Measurements from ENCODE around the gene MGARP. TPM values are rescaled to one million over a fixed set of nuclear protein-coding genes. Genes with fewer than 3 reads are reported as not detected.
"Not testable (repeated sequence)": the region's sequence is repeated elsewhere in the genome, so short reads cannot be mapped to it uniquely, and the experiment has no call there.

The MGARP gene
- total RNA-seq, 1 donor from 2014 or later: not detected

- intact Hi-C loops (cut with micrococcal nuclease): no loop called here
These were observed 17.0 kb upstream of the MGARP start for GRCh38 chr4:139297001-139297410.

- intact Hi-C loops (cut with micrococcal nuclease): loop anchor here (1.0 kb wide), 10 partner anchors 8 to 1054 kb away; partner anchors contain the start of genes NOCT and SLC7A11
These were observed 15.9 kb upstream of the MGARP start for GRCh38 chr4:139295942-139296299.

- intact Hi-C loops (cut with micrococcal nuclease): loop anchor here (1.0 kb wide), 10 partner anchors 9 to 1053 kb away; partner anchors contain the start of genes NOCT and SLC7A11
These were observed 15.3 kb upstream of the MGARP start for GRCh38 chr4:139295206-139295941.

- intact Hi-C loops (cut with micrococcal nuclease): no loop called here
These were observed 6.2 kb upstream of the MGARP start for GRCh38 chr4:139286186-139286698.

- intact Hi-C loops (cut with micrococcal nuclease): no loop called here
These were observed 2.7 kb upstream of the MGARP start for GRCh38 chr4:139282721-139283075.

- intact Hi-C loops (cut with micrococcal nuclease): no loop called here
These were observed 2.2 kb upstream of the MGARP start for GRCh38 chr4:139282065-139282720.

GRCh38 chr4:139278912-139279759 is 889 bp downstream of the MGARP start:
- intact Hi-C loops (cut with micrococcal nuclease): no loop called here

GRCh38 chr4:139278485-139278884 is 1.5 kb downstream of the MGARP start:
- intact Hi-C loops (cut with micrococcal nuclease): no loop called here

GRCh38 chr4:139275281-139275735 is 4.7 kb downstream of the MGARP start:
- intact Hi-C loops (cut with micrococcal nuclease): no loop called here

- intact Hi-C loops (cut with micrococcal nuclease): no loop called here
These were observed 5.2 kb downstream of the MGARP start for GRCh38 chr4:139274790-139275189.

GRCh38 chr4:139273835-139274234 is 6.2 kb downstream of the MGARP start:
- intact Hi-C loops (cut with micrococcal nuclease): no loop called here

- intact Hi-C loops (cut with micrococcal nuclease): no loop called here
These were observed 12.7 kb downstream of the MGARP start for GRCh38 chr4:139267301-139267700.

GRCh38 chr4:139266583-139267257 is 13.3 kb downstream of the MGARP start:
- intact Hi-C loops (cut with micrococcal nuclease): loop anchor here (1.0 kb wide), 4 partner anchors 29 to 187 kb away; partner anchors contain the start of gene NAA15

- intact Hi-C loops (cut with micrococcal nuclease): loop anchor here (1.0 kb wide), 4 partner anchors 29 to 187 kb away; partner anchors contain the start of gene NAA15
These were observed 13.8 kb downstream of the MGARP start for GRCh38 chr4:139266208-139266582.

- intact Hi-C loops (cut with micrococcal nuclease): loop anchor here (1.0 kb wide), 4 partner anchors 30 to 188 kb away; partner anchors contain the start of gene NAA15
These were observed 14.4 kb downstream of the MGARP start for GRCh38 chr4:139265654-139266053.

- intact Hi-C loops (cut with micrococcal nuclease): no loop called here
These were observed 23.7 kb downstream of the MGARP start for GRCh38 chr4:139256349-139256748.

- intact Hi-C loops (cut with micrococcal nuclease): not testable (repeated sequence)
These were observed 24.4 kb downstream of the MGARP start for GRCh38 chr4:139255581-139255980.

GRCh38 chr4:139253713-139254112 is 26.3 kb downstream of the MGARP start:
- intact Hi-C loops (cut with micrococcal nuclease): no loop called here

GRCh38 chr4:139253046-139253445 is 27.0 kb downstream of the MGARP start:
- intact Hi-C loops (cut with micrococcal nuclease): no loop called here

- intact Hi-C loops (cut with micrococcal nuclease): no loop called here
These were observed 32.3 kb downstream of the MGARP start for GRCh38 chr4:139247700-139248238.

GRCh38 chr4:139247241-139247640 is 32.8 kb downstream of the MGARP start:
- intact Hi-C loops (cut with micrococcal nuclease): no loop called here
